Liver (tissue), 9 donors: ENCODE results near the gene STK32C. TPM values are rescaled to one million over a fixed set of nuclear protein-coding genes. Genes with fewer than 3 reads are reported as not detected.

ENCODE experiments used
- DNase-seq: peaks from one replicate; pipeline ENCODE4 v3.0.0-alpha.2; 2017; ENCODE audit warnings: low spot score
- H3K27ac ChIP-seq, 2 donors: one replicate each; pipeline ENCODE4 v1.7.0; 2013; ENCODE audit warnings: inconsistent platforms in 2 of 2, low read length in 2 of 2, control low read depth in 1 of 2, low read depth in 1 of 2, mild to moderate bottlenecking in 1 of 2
- H3K27me3 ChIP-seq, 4 donors: one replicate each; pipeline versions ENCODE4 v1.6.1 to v1.7.0; 2013; ENCODE audit warnings: low read length in 3 of 4, inconsistent platforms in 1 of 4, mild to moderate bottlenecking in 1 of 4, moderate library complexity in 1 of 4; ENCODE audit not compliant: control insufficient read depth in 4 of 4, insufficient read depth in 4 of 4
- H3K36me3 ChIP-seq, 4 donors: one replicate each; pipeline versions ENCODE4 v1.6.1 to v1.7.0; 2013; ENCODE audit warnings: low read length in 3 of 4, mild to moderate bottlenecking in 3 of 4, low read depth in 1 of 4, moderate library complexity in 1 of 4; ENCODE audit not compliant: control insufficient read depth in 4 of 4, insufficient read depth in 3 of 4
- H3K4me1 ChIP-seq, 4 donors: one replicate each; pipeline versions ENCODE4 v1.6.1 to v1.7.0; 2013; ENCODE audit warnings: low read length in 3 of 4, mild to moderate bottlenecking in 3 of 4, moderate library complexity in 1 of 4; ENCODE audit not compliant: control insufficient read depth in 4 of 4, insufficient read depth in 4 of 4
- H3K4me3 ChIP-seq, 3 donors: one replicate each; pipeline versions ENCODE4 v1.6.1 to v1.7.0; 2013; ENCODE audit warnings: low read length in 3 of 3, control low read depth in 1 of 3, low read depth in 1 of 3, mild to moderate bottlenecking in 1 of 3
- H3K9ac ChIP-seq, 2 donors: one replicate each; pipeline ENCODE4 v1.7.0; 2013; ENCODE audit warnings: low read length in 2 of 2, mild to moderate bottlenecking in 2 of 2, moderate library complexity in 2 of 2, control low read depth in 1 of 2, low read depth in 1 of 2
- H3K9me3 ChIP-seq, 4 donors: one replicate each; pipeline versions ENCODE4 v1.6.1 to v1.7.0; 2013; ENCODE audit warnings: low read length in 3 of 4; ENCODE audit not compliant: control insufficient read depth in 4 of 4
- EGR1 ChIP-seq, 2 donors: IDR thresholded peaks; 2 replicates each; pipeline ENCODE4 v1.6.1; 2016 to 2018; ENCODE audit warnings: antibody characterized with exemption in 2 of 2, low read depth in 2 of 2
- FOXA1 ChIP-seq: IDR thresholded peaks from 2 replicates; pipeline ENCODE4 v1.6.1; 2016; ENCODE audit warnings: antibody characterized with exemption
- FOXA2 ChIP-seq: IDR thresholded peaks from 2 replicates; pipeline ENCODE4 v1.6.1; 2016; ENCODE audit warnings: antibody characterized with exemption
- GABPA ChIP-seq, 2 donors: IDR thresholded peaks in 1 of 2; conservative IDR thresholded peaks in 1 of 2; 2 replicates each; pipeline ENCODE4 v1.6.1; 2016; ENCODE audit warnings: antibody characterized with exemption in 2 of 2, mild to moderate bottlenecking in 1 of 2, moderate library complexity in 1 of 2
- HNF4A ChIP-seq, 2 donors: conservative IDR thresholded peaks; 2 replicates each; pipeline ENCODE4 v1.6.1; 2016; ENCODE audit warnings: antibody characterized with exemption in 2 of 2, mild to moderate bottlenecking in 2 of 2
- HNF4G ChIP-seq: IDR thresholded peaks from 2 replicates; pipeline ENCODE4 v1.6.1; 2016; ENCODE audit warnings: antibody characterized with exemption
- JUND ChIP-seq, 2 donors: IDR thresholded peaks; 2 replicates each; pipeline ENCODE4 v1.6.1; 2016; ENCODE audit warnings: antibody characterized with exemption in 2 of 2
- NR2F2 ChIP-seq: IDR thresholded peaks from 2 replicates; pipeline ENCODE4 v1.6.1; 2016; ENCODE audit warnings: antibody characterized with exemption
- RAD21 ChIP-seq, 2 donors: IDR thresholded peaks; 2 replicates each; pipeline ENCODE4 v1.6.1; 2016; ENCODE audit warnings: antibody characterized with exemption in 2 of 2, mild to moderate bottlenecking in 2 of 2
- SP1 ChIP-seq: IDR thresholded peaks from 2 replicates; pipeline ENCODE4 v1.6.1; 2018; ENCODE audit warnings: antibody characterized with exemption, mild to moderate bottlenecking
- TAF1 ChIP-seq: conservative IDR thresholded peaks from 2 replicates; pipeline ENCODE4 v1.6.1; 2016; ENCODE audit warnings: antibody characterized with exemption, mild to moderate bottlenecking
- YY1 ChIP-seq: IDR thresholded peaks from 2 replicates; pipeline ENCODE4 v1.6.1; 2016; ENCODE audit warnings: antibody characterized with exemption, mild to moderate bottlenecking
- ZBTB33 ChIP-seq: IDR thresholded peaks from 2 replicates; pipeline ENCODE4 v1.6.1; 2016; ENCODE audit warnings: antibody characterized with exemption
- WGBS: extraction: QIAGEN DNeasy Blood & Tissue Kit; methylation state at CpG from one replicate; pipeline ENCODE4 v1.1.7; 2013; 5-methylcytosine and 5-hydroxymethylcytosine counted together
- polyA plus RNA-seq, 2 donors: library from polyadenylated mRNA; stranded (reverse) in 1 of 2; unstranded in 1 of 2; fragments of 200-250 nt in 1 of 2; fragments of >200 nt in 1 of 2; fragmentation: Nextera tagmentation in 1 of 2; extraction: Ambion mirVana in 1 of 2; gene quantifications; one replicate each; pipeline versions ENCODE4 v1.2.1 to v1.2.3, GENCODE V29; 2013 to 2015
- total RNA-seq, 2 donors: library from RNA; depleted of rRNA; stranded (reverse); fragments of >200 nt; gene quantifications; one replicate each; pipeline ENCODE4 v1.2.3, GENCODE V29; 2014
- TF ChIP-seq, protein P1 (sequence below): IDR thresholded peaks from 2 replicates; pipeline ENCODE4 v1.6.1; 2016; ENCODE audit warnings: antibody characterized with exemption
- TF ChIP-seq, protein P2 (sequence below): fragments of 150-350 bp; IDR thresholded peaks from 2 replicates; pipeline ENCODE4 v1.5.1; 2017; ENCODE audit warnings: improper control_type of control experiment, low read depth, low read length; ENCODE audit not compliant: missing input control
- TF ChIP-seq, protein P3 (sequence below): IDR thresholded peaks from 2 replicates; pipeline ENCODE4 v1.6.1; 2016; ENCODE audit warnings: antibody characterized with exemption, mild to moderate bottlenecking
- TF ChIP-seq, protein P4 (sequence below): IDR thresholded peaks from 2 replicates; pipeline ENCODE4 v1.6.1; 2016; ENCODE audit warnings: antibody characterized with exemption
- donor health status: healthy.
- donor health status: healthy.
- donor health status: healthy.
- donor health status: healthy.
- donor health status: healthy.

STK32C gene
- total and polyA plus RNA-seq, 4 donors = 1.8 to 4.6 (median 2.2) TPM

GRCh38 chr10:132257271-132257670 is 50.5 kb downstream of the STK32C start:
- 85% methylated on average over 8 of the region's 8 CpGs for WGBS
- Histone ChIP-seq H3K4me3 (no peak overlapping the region), H3K27me3 (no peaks in the 10 kb centered on the region), H3K9me3 (no peaks in the 10 kb centered on the region), H3K36me3 (no peaks in the 10 kb centered on the region), H3K27ac (no peak overlapping the region), H3K9ac (no peak overlapping the region), H3K4me1 (no peaks in the 10 kb centered on the region)
- DNase-seq = no peak
- TF ChIP-seq HNF4A (conservative IDR thresholded peaks at IDR 0.05) (no peak), GABPA (IDR thresholded peaks at IDR 0.05 in 1 of 2, conservative IDR thresholded peaks at IDR 0.05 in 1 of 2) (no peak), SP1 (no peak)
- TF ChIP-seq, protein P1, sequence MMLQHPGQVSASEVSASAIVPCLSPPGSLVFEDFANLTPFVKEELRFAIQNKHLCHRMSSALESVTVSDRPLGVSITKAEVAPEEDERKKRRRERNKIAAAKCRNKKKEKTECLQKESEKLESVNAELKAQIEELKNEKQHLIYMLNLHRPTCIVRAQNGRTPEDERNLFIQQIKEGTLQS = no peak

- H3K27me3 ChIP-seq = no peaks in the 10 kb centered on the region
- H3K27ac ChIP-seq = no peak overlapping the region
- H3K36me3 ChIP-seq = no peaks in the 10 kb centered on the region
- no peaks in the 10 kb centered on the region for H3K4me1 ChIP-seq
- WGBS = 71% methylated on average over 5 of the region's 5 CpGs
- no peaks in the 10 kb centered on the region for H3K9me3 ChIP-seq
- no peak overlapping the region for H3K9ac ChIP-seq
- no peak for DNase-seq
- no peak overlapping the region for H3K4me3 ChIP-seq
- TF ChIP-seq SP1 = no peak
- no peak for TF ChIP-seq RAD21 (IDR thresholded peaks at IDR 0.05)
- TF ChIP-seq, protein P2, sequence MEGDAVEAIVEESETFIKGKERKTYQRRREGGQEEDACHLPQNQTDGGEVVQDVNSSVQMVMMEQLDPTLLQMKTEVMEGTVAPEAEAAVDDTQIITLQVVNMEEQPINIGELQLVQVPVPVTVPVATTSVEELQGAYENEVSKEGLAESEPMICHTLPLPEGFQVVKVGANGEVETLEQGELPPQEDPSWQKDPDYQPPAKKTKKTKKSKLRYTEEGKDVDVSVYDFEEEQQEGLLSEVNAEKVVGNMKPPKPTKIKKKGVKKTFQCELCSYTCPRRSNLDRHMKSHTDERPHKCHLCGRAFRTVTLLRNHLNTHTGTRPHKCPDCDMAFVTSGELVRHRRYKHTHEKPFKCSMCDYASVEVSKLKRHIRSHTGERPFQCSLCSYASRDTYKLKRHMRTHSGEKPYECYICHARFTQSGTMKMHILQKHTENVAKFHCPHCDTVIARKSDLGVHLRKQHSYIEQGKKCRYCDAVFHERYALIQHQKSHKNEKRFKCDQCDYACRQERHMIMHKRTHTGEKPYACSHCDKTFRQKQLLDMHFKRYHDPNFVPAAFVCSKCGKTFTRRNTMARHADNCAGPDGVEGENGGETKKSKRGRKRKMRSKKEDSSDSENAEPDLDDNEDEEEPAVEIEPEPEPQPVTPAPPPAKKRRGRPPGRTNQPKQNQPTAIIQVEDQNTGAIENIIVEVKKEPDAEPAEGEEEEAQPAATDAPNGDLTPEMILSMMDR = no peak
- no peak for TF ChIP-seq JUND (IDR thresholded peaks at IDR 0.05)
- TF ChIP-seq ZBTB33 = no peak
- no peak for TF ChIP-seq TAF1
- TF ChIP-seq FOXA1 = no peak
- TF ChIP-seq FOXA2 = no peak
- TF ChIP-seq, protein P3, sequence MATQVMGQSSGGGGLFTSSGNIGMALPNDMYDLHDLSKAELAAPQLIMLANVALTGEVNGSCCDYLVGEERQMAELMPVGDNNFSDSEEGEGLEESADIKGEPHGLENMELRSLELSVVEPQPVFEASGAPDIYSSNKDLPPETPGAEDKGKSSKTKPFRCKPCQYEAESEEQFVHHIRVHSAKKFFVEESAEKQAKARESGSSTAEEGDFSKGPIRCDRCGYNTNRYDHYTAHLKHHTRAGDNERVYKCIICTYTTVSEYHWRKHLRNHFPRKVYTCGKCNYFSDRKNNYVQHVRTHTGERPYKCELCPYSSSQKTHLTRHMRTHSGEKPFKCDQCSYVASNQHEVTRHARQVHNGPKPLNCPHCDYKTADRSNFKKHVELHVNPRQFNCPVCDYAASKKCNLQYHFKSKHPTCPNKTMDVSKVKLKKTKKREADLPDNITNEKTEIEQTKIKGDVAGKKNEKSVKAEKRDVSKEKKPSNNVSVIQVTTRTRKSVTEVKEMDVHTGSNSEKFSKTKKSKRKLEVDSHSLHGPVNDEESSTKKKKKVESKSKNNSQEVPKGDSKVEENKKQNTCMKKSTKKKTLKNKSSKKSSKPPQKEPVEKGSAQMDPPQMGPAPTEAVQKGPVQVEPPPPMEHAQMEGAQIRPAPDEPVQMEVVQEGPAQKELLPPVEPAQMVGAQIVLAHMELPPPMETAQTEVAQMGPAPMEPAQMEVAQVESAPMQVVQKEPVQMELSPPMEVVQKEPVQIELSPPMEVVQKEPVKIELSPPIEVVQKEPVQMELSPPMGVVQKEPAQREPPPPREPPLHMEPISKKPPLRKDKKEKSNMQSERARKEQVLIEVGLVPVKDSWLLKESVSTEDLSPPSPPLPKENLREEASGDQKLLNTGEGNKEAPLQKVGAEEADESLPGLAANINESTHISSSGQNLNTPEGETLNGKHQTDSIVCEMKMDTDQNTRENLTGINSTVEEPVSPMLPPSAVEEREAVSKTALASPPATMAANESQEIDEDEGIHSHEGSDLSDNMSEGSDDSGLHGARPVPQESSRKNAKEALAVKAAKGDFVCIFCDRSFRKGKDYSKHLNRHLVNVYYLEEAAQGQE = no peak
- TF ChIP-seq GABPA (IDR thresholded peaks at IDR 0.05 in 1 of 2, conservative IDR thresholded peaks at IDR 0.05 in 1 of 2) = no peak
- TF ChIP-seq YY1 = no peak
- TF ChIP-seq EGR1 (IDR thresholded peaks at IDR 0.05; ENCODE audit: low read depth in 2 of 2) = no peak
- TF ChIP-seq, protein P4, sequence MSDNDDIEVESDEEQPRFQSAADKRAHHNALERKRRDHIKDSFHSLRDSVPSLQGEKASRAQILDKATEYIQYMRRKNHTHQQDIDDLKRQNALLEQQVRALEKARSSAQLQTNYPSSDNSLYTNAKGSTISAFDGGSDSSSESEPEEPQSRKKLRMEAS = no peak
- TF ChIP-seq, protein P1 = no peak
- no peak for TF ChIP-seq NR2F2
- TF ChIP-seq HNF4A (conservative IDR thresholded peaks at IDR 0.05) = no peak
- TF ChIP-seq HNF4G = no peak
Measured at GRCh38 chr10:132256866-132257265, 50.9 kb downstream of the STK32C start.
